ENCODE results near the gene MLEC. TPM values are rescaled to one million over a fixed set of nuclear protein-coding genes. Genes with fewer than 3 reads are reported as not detected.

Gene MLEC
- total RNA-seq, 1 donor from 2014 or later: 98.1 TPM

DNA sequence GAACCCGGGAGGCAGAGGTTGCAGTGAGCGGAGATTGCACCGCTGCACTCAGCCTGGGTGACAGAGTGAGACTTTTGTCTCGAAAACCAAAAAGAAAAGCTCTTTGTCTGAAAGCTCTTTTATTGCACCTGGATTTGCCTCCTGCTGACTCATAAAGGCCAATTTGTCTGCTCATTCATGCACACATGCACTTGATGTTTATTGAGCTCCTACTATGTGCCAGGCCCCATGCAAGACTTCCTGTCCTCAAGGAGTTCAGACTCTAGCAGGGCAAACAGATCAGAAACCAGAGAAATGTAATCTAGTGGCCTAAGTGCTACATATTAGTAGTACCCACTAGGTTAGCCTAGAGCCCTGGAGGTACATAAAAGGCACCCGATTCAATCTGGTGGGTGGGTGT, 16.3 kb upstream of the MLEC start:
- Histone ChIP-seq H3K9me3 (no peaks in the 10 kb centered on the region), H3K27me3 (ENCODE audit: low read depth) (no peaks in the 10 kb centered on the region), H3K4me1 (no peaks in the 10 kb centered on the region), H3K4me3 (no peak overlapping the region), H3K27ac (no peak overlapping the region), H3K36me3 (no peaks in the 10 kb centered on the region)
- ATAC-seq: no peak
- DNase-seq: no peak
- intact Hi-C loops (cut with DNase I): no loop called here
- TF ChIP-seq, protein P1, sequence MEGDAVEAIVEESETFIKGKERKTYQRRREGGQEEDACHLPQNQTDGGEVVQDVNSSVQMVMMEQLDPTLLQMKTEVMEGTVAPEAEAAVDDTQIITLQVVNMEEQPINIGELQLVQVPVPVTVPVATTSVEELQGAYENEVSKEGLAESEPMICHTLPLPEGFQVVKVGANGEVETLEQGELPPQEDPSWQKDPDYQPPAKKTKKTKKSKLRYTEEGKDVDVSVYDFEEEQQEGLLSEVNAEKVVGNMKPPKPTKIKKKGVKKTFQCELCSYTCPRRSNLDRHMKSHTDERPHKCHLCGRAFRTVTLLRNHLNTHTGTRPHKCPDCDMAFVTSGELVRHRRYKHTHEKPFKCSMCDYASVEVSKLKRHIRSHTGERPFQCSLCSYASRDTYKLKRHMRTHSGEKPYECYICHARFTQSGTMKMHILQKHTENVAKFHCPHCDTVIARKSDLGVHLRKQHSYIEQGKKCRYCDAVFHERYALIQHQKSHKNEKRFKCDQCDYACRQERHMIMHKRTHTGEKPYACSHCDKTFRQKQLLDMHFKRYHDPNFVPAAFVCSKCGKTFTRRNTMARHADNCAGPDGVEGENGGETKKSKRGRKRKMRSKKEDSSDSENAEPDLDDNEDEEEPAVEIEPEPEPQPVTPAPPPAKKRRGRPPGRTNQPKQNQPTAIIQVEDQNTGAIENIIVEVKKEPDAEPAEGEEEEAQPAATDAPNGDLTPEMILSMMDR (IDR thresholded peaks at IDR 0.05): no peak

GRCh38 chr12:120674097-120674636, 12.8 kb upstream of the MLEC start:
- Histone ChIP-seq H3K4me1 (no peaks in the 10 kb centered on the region), H3K36me3 (no peaks in the 10 kb centered on the region), H3K4me3 (no peak overlapping the region), H3K27me3 (ENCODE audit: low read depth) (no peaks in the 10 kb centered on the region), H3K9me3 (no peaks in the 10 kb centered on the region), H3K27ac (no peak overlapping the region)
- ATAC-seq (no peak), DNase-seq (no peak)
- TF ChIP-seq, protein P1 (IDR thresholded peaks at IDR 0.05): no peak
- intact Hi-C loops (cut with DNase I): no loop called here

- intact Hi-C loops (cut with DNase I): no loop called here
- TF ChIP-seq, protein P1 (IDR thresholded peaks at IDR 0.05): no peak
- ATAC-seq (peak in 1 of 2 donors; percentile 25), DNase-seq (no peak)
- Histone ChIP-seq H3K27ac (peak overlapping the region; percentile 70), H3K4me3 (no peak overlapping the region), H3K36me3 (no peaks in the 10 kb centered on the region), H3K27me3 (ENCODE audit: low read depth) (no peaks in the 10 kb centered on the region), H3K4me1 (no peaks in the 10 kb centered on the region), H3K9me3 (no peaks in the 10 kb centered on the region)
Measured at GRCh38 chr12:120677765-120678473, 9.0 kb upstream of the MLEC start.

DNA sequence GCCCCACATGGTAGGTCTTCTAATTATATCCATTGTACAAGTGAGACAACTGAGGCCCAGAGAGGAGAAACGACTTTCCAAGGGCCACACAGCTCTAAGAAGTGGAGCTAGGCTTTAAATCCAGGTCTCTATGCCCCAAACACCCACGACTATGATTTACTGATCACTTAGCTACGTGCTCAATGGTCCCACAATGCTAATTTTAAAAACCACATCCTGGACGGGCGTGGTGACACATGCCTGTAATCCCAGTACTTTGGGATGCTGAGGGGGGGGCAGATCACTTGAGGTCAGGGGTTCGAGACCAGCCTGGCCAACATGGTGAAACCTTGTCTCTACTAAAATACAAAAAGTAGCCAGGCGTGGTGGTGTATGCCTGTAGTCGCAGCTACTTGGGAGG, 8.4 kb upstream of the MLEC start:
- Histone ChIP-seq H3K9me3 (no peaks in the 10 kb centered on the region), H3K36me3 (no peaks in the 10 kb centered on the region), H3K4me1 (no peaks in the 10 kb centered on the region), H3K27me3 (ENCODE audit: low read depth) (no peaks in the 10 kb centered on the region), H3K4me3 (no peak overlapping the region), H3K27ac (peak overlapping the region; percentile 70)
- TF ChIP-seq, protein P1 (IDR thresholded peaks at IDR 0.05): no peak
- no peak for DNase-seq
- no peak for ATAC-seq
- intact Hi-C loops (cut with DNase I): no loop called here

DNA sequence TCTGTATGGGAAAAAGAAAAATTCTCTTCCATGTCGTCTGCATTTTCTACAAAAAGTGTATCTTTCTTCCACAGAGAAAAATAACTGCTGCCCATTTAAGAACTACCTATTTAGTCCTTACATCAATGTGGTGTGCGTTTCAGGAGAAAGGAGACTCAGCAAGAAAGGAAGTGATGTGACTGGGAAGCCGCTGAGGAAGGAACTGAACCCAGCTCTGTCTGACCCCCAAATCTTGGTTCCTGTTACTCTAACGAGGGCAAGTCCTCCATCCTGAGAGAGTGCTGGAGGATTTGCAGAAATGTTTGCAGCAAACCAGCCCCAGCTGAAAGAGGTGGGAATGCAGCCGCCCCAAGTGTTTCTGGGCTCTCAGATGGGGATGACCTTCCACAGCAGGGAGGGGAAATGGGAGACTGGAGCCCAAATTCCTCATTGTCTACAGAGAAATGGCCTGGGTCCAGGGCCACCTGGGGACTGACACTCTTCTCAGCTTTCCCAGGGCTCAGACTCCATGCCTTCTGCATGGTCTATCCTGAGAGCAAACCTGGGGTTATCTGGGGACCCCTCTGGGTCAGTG, 6.7 kb upstream of the MLEC start:
- ATAC-seq: no peak

More for the DNA sequence above, 6.7 kb upstream of the MLEC start:
- no peaks in the 10 kb centered on the region for H3K27me3 ChIP-seq (ENCODE audit: low read depth)
- DNase-seq: no peak
- TF ChIP-seq, protein P1 (IDR thresholded peaks at IDR 0.05): no peak
- H3K4me1 ChIP-seq: peaks cover 1% of the 10 kb centered on the region
- H3K9me3 ChIP-seq: no peaks in the 10 kb centered on the region
- intact Hi-C loops (cut with DNase I): no loop called here
- H3K27ac ChIP-seq: no peak overlapping the region
- H3K36me3 ChIP-seq: no peaks in the 10 kb centered on the region
- H3K4me3 ChIP-seq: no peak overlapping the region

Data from lower lobe of right lung (tissue), 2 donors.